GM12878 (cell line): Measurements from ENCODE around the gene RPS5.

Experiments used
- IRF4 ChIP-seq: IDR thresholded peaks from 2 replicates; pipeline ENCODE4 v1.6.1; 2011; ENCODE audit warnings: low read depth, low read length
- POLR2AphosphoS5 ChIP-seq: IDR thresholded peaks from 2 replicates; pipeline ENCODE4 v1.6.1; 2011; ENCODE audit warnings: mild to moderate bottlenecking, low read length, inconsistent platforms
- RFX5 ChIP-seq: IDR thresholded peaks from 2 replicates; pipeline ENCODE4 v1.6.1; 2011; ENCODE audit warnings: low read depth, low read length, improper control_type of control experiment
- YY1 ChIP-seq: IDR thresholded peaks from 2 replicates; pipeline ENCODE4 v1.6.1; 2011; ENCODE audit warnings: low read depth, mild to moderate bottlenecking, low read length
- ZNF274 ChIP-seq: IDR thresholded peaks from one replicate; pipeline ENCODE4 v1.8.0; 2011; ENCODE audit not compliant: insufficient read length, insufficient read depth
- TF ChIP-seq, protein P1 (sequence below), 3 experiments: IDR thresholded peaks in 2 of 3; conservative IDR thresholded peaks in 1 of 3; 2 replicates each; pipeline ENCODE4 v1.5.1; 2011; ENCODE audit warnings: low read depth in 3 of 3, low read length in 3 of 3, mild to moderate bottlenecking in 3 of 3, control low read depth in 2 of 3, moderate library complexity in 2 of 3, inconsistent platforms in 1 of 3, mixed read lengths in 1 of 3; ENCODE audit not compliant: control insufficient read depth in 2 of 3, insufficient read depth in 1 of 3; ENCODE audit errors: extremely low read depth in 1 of 3
- TF ChIP-seq, protein P2 (sequence below): fragments of 450-650 bp; formaldehyde crosslinking; IDR thresholded peaks from 2 replicates; pipeline ENCODE4 v1.5.0; 2022; ENCODE audit warnings: mild to moderate bottlenecking, missing genetic modification characterization

DNA sequence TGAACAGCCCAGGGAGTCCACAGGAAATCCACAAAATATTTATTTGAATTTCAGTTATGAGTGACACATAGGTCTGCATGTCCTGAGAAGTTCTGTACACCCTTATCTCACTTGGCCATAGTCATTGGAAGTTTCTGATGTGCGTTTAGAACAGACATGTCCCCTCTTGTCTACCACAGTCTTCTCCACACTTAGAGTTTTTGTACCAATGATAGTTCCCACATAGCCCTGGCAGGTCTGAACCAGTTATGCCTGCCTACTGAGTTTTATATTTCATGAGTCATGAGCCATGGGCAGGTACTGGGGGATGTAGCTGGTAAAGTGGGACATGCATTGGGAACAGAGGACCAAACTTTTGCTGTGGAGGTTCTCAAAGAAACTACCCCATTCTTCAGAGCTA is 41.5 kb downstream of the RPS5 start:
- TF ChIP-seq ZNF274 (no peak), POLR2AphosphoS5 (no peak), RFX5 (no peak), IRF4 (no peak), YY1 (no peak)
- TF ChIP-seq, protein P1, sequence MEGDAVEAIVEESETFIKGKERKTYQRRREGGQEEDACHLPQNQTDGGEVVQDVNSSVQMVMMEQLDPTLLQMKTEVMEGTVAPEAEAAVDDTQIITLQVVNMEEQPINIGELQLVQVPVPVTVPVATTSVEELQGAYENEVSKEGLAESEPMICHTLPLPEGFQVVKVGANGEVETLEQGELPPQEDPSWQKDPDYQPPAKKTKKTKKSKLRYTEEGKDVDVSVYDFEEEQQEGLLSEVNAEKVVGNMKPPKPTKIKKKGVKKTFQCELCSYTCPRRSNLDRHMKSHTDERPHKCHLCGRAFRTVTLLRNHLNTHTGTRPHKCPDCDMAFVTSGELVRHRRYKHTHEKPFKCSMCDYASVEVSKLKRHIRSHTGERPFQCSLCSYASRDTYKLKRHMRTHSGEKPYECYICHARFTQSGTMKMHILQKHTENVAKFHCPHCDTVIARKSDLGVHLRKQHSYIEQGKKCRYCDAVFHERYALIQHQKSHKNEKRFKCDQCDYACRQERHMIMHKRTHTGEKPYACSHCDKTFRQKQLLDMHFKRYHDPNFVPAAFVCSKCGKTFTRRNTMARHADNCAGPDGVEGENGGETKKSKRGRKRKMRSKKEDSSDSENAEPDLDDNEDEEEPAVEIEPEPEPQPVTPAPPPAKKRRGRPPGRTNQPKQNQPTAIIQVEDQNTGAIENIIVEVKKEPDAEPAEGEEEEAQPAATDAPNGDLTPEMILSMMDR (IDR thresholded peaks at IDR 0.05 in 2 of 3, conservative IDR thresholded peaks at IDR 0.05 in 1 of 3; ENCODE audit: control insufficient read depth in 2 of 3, extremely low read depth in 1 of 3, insufficient read depth in 1 of 3, low read depth in 3 of 3, low read length in 3 of 3): no peak
- TF ChIP-seq, protein P2, sequence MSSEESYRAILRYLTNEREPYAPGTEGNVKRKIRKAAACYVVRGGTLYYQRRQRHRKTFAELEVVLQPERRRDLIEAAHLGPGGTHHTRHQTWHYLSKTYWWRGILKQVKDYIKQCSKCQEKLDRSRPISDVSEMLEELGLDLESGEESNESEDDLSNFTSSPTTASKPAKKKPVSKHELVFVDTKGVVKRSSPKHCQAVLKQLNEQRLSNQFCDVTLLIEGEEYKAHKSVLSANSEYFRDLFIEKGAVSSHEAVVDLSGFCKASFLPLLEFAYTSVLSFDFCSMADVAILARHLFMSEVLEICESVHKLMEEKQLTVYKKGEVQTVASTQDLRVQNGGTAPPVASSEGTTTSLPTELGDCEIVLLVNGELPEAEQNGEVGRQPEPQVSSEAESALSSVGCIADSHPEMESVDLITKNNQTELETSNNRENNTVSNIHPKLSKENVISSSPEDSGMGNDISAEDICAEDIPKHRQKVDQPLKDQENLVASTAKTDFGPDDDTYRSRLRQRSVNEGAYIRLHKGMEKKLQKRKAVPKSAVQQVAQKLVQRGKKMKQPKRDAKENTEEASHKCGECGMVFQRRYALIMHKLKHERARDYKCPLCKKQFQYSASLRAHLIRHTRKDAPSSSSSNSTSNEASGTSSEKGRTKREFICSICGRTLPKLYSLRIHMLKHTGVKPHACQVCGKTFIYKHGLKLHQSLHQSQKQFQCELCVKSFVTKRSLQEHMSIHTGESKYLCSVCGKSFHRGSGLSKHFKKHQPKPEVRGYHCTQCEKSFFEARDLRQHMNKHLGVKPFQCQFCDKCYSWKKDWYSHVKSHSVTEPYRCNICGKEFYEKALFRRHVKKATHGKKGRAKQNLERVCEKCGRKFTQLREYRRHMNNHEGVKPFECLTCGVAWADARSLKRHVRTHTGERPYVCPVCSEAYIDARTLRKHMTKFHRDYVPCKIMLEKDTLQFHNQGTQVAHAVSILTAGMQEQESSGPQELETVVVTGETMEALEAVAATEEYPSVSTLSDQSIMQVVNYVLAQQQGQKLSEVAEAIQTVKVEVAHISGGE (CRISPR knock-in tag): no peak
